ENCODE results near the gene RASAL2. TPM values are rescaled to one million over a fixed set of nuclear protein-coding genes. Genes with fewer than 3 reads are reported as not detected.

The RASAL2 gene
- total and polyA plus RNA-seq, 11 donors = 6.2 to 112 (median 39.9) TPM

- no peaks in the 10 kb centered on the region for H3K36me3 ChIP-seq
- 54 to 62% (median 56%) methylated on average over 6 of the region's 6 CpGs for WGBS, 4 donors
- ATAC-seq = no peak
- H3K27ac ChIP-seq = no peak overlapping the region
- peaks cover 0 to 49% (median 14%) of the 10 kb centered on the region in 12 donors for H3K4me1 ChIP-seq
- H3K27me3 ChIP-seq = no peaks in the 10 kb centered on the region
- H3K4me3 ChIP-seq = no peak overlapping the region
- no peak for DNase-seq
- TF ChIP-seq POLR2A (IDR thresholded peaks at IDR 0.05) = no peak
- TF ChIP-seq CTCF (IDR thresholded peaks at IDR 0.05) = no peak
- intact Hi-C loops (cut with DNase I) = loop anchor here in 1 of 10 donors (10.0 kb wide), 1 partner anchor 51 kb away; no protein-coding TSS in a partner anchor
- H3K9me3 ChIP-seq = no peaks in the 10 kb centered on the region
These were observed 61.8 kb downstream of the RASAL2 start for GRCh38 chr1:178155481-178156255.

- Histone ChIP-seq H3K27ac (no peak overlapping the region), H3K9me3 (no peaks in the 10 kb centered on the region), H3K4me3 (no peak overlapping the region), H3K4me1 (peaks cover 0 to 34% (median 4%) of the 10 kb centered on the region in 12 donors), H3K27me3 (no peaks in the 10 kb centered on the region), H3K36me3 (no peaks in the 10 kb centered on the region)
- intact Hi-C loops (cut with DNase I) = loop anchor here in 1 of 10 donors (5.0 kb wide), 1 partner anchor 71 kb away; no protein-coding TSS in a partner anchor
- DNase-seq (no peak), ATAC-seq (no peak)
- no peak for TF ChIP-seq POLR2A (IDR thresholded peaks at IDR 0.05)
- 78 to 84% (median 81%) methylated on average over 6 of the region's 6 CpGs for WGBS, 4 donors
These were observed 67.0 kb downstream of the RASAL2 start for GRCh38 chr1:178160736-178161475.

- Histone ChIP-seq H3K27me3 (no peaks in the 10 kb centered on the region), H3K4me3 (no peak overlapping the region), H3K9me3 (no peaks in the 10 kb centered on the region), H3K27ac (no peak overlapping the region), H3K36me3 (no peaks in the 10 kb centered on the region), H3K4me1 (peaks cover 0 to 36% (median 5%) of the 10 kb centered on the region in 12 donors)
- 32 to 44% (median 41%) methylated on average over 2 of the region's 2 CpGs for WGBS, 4 donors
- intact Hi-C loops (cut with DNase I) = loop anchor here in 1 of 10 donors (5.0 kb wide), 1 partner anchor 71 kb away; no protein-coding TSS in a partner anchor
- ATAC-seq (no peak), DNase-seq (no peak)
- TF ChIP-seq POLR2A (IDR thresholded peaks at IDR 0.05) = no peak
- TF ChIP-seq CTCF (IDR thresholded peaks at IDR 0.05) = no peak
These were observed 67.6 kb downstream of the RASAL2 start for GRCh38 chr1:178161516-178161915.

GRCh38 chr1:178165196-178165595 is 71.3 kb downstream of the RASAL2 start:
- Histone ChIP-seq H3K4me1 (peaks cover 0 to 56% (median 7%) of the 10 kb centered on the region in 12 donors), H3K36me3 (no peaks in the 10 kb centered on the region), H3K4me3 (no peak overlapping the region), H3K27ac (no peak overlapping the region), H3K27me3 (no peaks in the 10 kb centered on the region), H3K9me3 (no peaks in the 10 kb centered on the region)
- WGBS, 4 donors = 85 to 95% (median 92%) methylated on average over 1 of the region's 1 CpG
- intact Hi-C loops (cut with DNase I) = no loop called here
- ATAC-seq (no peak), DNase-seq (no peak)
- TF ChIP-seq CTCF (IDR thresholded peaks at IDR 0.05) = no peak
- TF ChIP-seq POLR2A (IDR thresholded peaks at IDR 0.05) = no peak
